ENCODE results near the gene PRSS35.
"Not testable (repeated sequence)": the region's sequence is repeated elsewhere in the genome, so short reads cannot be mapped to it uniquely, and the experiment has no call there.

The PRSS35 gene

GRCh38 chr6:83518816-83519480 is 6.6 kb downstream of the PRSS35 start:
- no peak for DNase-seq

- DNase-seq: peak; percentile 47
These were observed 23.8 kb downstream of the PRSS35 start for GRCh38 chr6:83536034-83536646.

- DNase-seq: no peak
These were observed 24.6 kb downstream of the PRSS35 start for GRCh38 chr6:83536647-83537589.

- DNase-seq: no peak
These were observed 27.3 kb downstream of the PRSS35 start for GRCh38 chr6:83539678-83540077.

GRCh38 chr6:83546636-83547035 is 34.3 kb downstream of the PRSS35 start:
- DNase-seq: no peak

GRCh38 chr6:83550482-83550881 is 38.1 kb downstream of the PRSS35 start:
- not testable (repeated sequence) for DNase-seq

GRCh38 chr6:83551748-83552147 is 39.4 kb downstream of the PRSS35 start:
- not testable (repeated sequence) for DNase-seq

GRCh38 chr6:83556871-83557270 is 44.5 kb downstream of the PRSS35 start:
- no peak for DNase-seq

- no peak for DNase-seq
These were observed 46.6 kb downstream of the PRSS35 start for GRCh38 chr6:83558975-83559374.

- DNase-seq: not testable (repeated sequence)
These were observed 59.4 kb downstream of the PRSS35 start for GRCh38 chr6:83571663-83572185.

GRCh38 chr6:83574783-83575182 is 62.4 kb downstream of the PRSS35 start:
- DNase-seq: no peak
